Measurements from ENCODE around the gene SEC14L6.
"Not testable (repeated sequence)": the region's sequence is repeated elsewhere in the genome, so short reads cannot be mapped to it uniquely, and the experiment has no call there.

GRCh38 chr22:30567277-30567676 lies 20.7 kb upstream of the SEC14L6 start:
- TF ChIP-seq CTCF (IDR thresholded peaks at IDR 0.05; ENCODE audit: low read depth, low read length); POLR2A (IDR thresholded peaks at IDR 0.05; ENCODE audit: extremely low read depth, insufficient read length): not testable (repeated sequence)

All from NB4 (cell line).